GM23338 (cell line): ENCODE measurements around the gene ARHGEF17. TPM values are rescaled to one million over a fixed set of nuclear protein-coding genes. Genes with fewer than 3 reads are reported as not detected.

ENCODE experiments used
- ATAC-seq: fragments of 200-7000 bp; cut with Tn5 transposase; 3 replicates; pipeline ENCODE4 v1.9.1; 2020
- DNase-seq: peaks from one replicate; pipeline ENCODE4 v3.0.0-alpha.2; 2015; ENCODE audit warnings: low spot score
- H2AFZ ChIP-seq: fragments of 200-600 bp; sonication (generic); 2 replicates; pipeline ENCODE4 v1.8.0; 2016; ENCODE audit warnings: antibody characterized with exemption, mild to moderate bottlenecking, moderate library complexity
- H3F3A ChIP-seq: fragments of 200-600 bp; sonication (generic); replicated peaks from 2 replicates; pipeline ENCODE4 v1.8.0; 2017; ENCODE audit warnings: antibody characterized with exemption, mixed run types, low read depth
- H3K27ac ChIP-seq: fragments of 200-600 bp; sonication (generic); 2 replicates; pipeline ENCODE4 v1.6.1; 2016; ENCODE audit warnings: low read depth
- H3K27me3 ChIP-seq: fragments of 200-600 bp; sonication (generic); 2 replicates; pipeline ENCODE4 v1.8.0; 2016; ENCODE audit warnings: mild to moderate bottlenecking, mixed run types, moderate library complexity; ENCODE audit not compliant: insufficient read depth
- H3K36me3 ChIP-seq: fragments of 200-600 bp; sonication (generic); 2 replicates; pipeline ENCODE4 v1.8.0; 2016; ENCODE audit warnings: mild to moderate bottlenecking; ENCODE audit not compliant: insufficient read depth
- H3K4me1 ChIP-seq: fragments of 200-600 bp; sonication (generic); 2 replicates; pipeline ENCODE4 v1.8.0; 2016; ENCODE audit warnings: mild to moderate bottlenecking, moderate library complexity; ENCODE audit not compliant: insufficient read depth
- H3K4me2 ChIP-seq: fragments of 200-600 bp; sonication (generic); 2 replicates; pipeline ENCODE4 v1.7.1; 2017; ENCODE audit warnings: mixed run types
- H3K4me3 ChIP-seq: fragments of 200-600 bp; sonication (generic); 2 replicates; pipeline ENCODE4 v1.6.1; 2016; ENCODE audit warnings: mixed run types
- H3K79me2 ChIP-seq: fragments of 200-600 bp; sonication (generic); replicated peaks from 2 replicates; pipeline ENCODE4 v1.8.0; 2017; ENCODE audit warnings: mild to moderate bottlenecking; ENCODE audit not compliant: insufficient read depth
- H3K9me2 ChIP-seq: fragments of 200-600 bp; sonication (generic); 2 replicates; pipeline ENCODE4 v1.8.0; 2017; ENCODE audit not compliant: insufficient read depth
- H4K20me1 ChIP-seq: fragments of 200-600 bp; sonication (generic); replicated peaks from 2 replicates; pipeline ENCODE4 v1.8.0; 2017; ENCODE audit warnings: mild to moderate bottlenecking; ENCODE audit not compliant: insufficient read depth
- H3K27ac Mint-ChIP-seq: 2 replicates; pipeline ENCODE4 v1.8.0; 2020; ENCODE audit warnings: inconsistent platforms, mild to moderate bottlenecking, moderate library complexity, mixed read lengths
- H3K27me3 Mint-ChIP-seq: 3 replicates; pipeline ENCODE4 v1.8.0; 2022; ENCODE audit warnings: low read depth, mild to moderate bottlenecking, moderate library complexity, mixed read lengths, inconsistent platforms; ENCODE audit not compliant: insufficient read depth, poor library complexity
- H3K36me3 Mint-ChIP-seq: 3 replicates; pipeline ENCODE4 v1.8.0; 2021; ENCODE audit warnings: low read depth, mild to moderate bottlenecking, inconsistent platforms, moderate library complexity, mixed read lengths
- H3K4me1 Mint-ChIP-seq: 3 replicates; pipeline ENCODE4 v1.8.0; 2020; ENCODE audit warnings: mild to moderate bottlenecking, inconsistent platforms, mixed read lengths
- H3K4me3 Mint-ChIP-seq: 3 replicates; pipeline ENCODE4 v1.8.0; 2021; ENCODE audit warnings: moderate library complexity, mild to moderate bottlenecking, inconsistent platforms, mixed read lengths
- H3K9me3 Mint-ChIP-seq: 3 replicates; pipeline ENCODE4 v1.8.0; 2020; ENCODE audit warnings: moderate library complexity, mild to moderate bottlenecking, inconsistent platforms, mixed read lengths
- CTCF ChIP-seq, 2 experiments: fragments of 200-600 bp in 1 of 2; sonication (generic) in 1 of 2; conservative IDR thresholded peaks; 2 replicates each; pipeline versions ENCODE4 v1.5.1 to v1.6.1; 2016 to 2017; ENCODE audit warnings: antibody characterized with exemption in 2 of 2, low read depth in 2 of 2, mild to moderate bottlenecking in 2 of 2, moderate library complexity in 1 of 2
- POLR2AphosphoS5 ChIP-seq: IDR thresholded peaks from 2 replicates; pipeline ENCODE4 v1.6.1; 2016; ENCODE audit warnings: antibody characterized with exemption, low read depth
- REST ChIP-seq: IDR thresholded peaks from one replicate; pipeline ENCODE4 v1.6.1; 2018; ENCODE audit warnings: antibody characterized with exemption; ENCODE audit not compliant: unreplicated experiment
- ZNF331 ChIP-seq: fragments of 250-450 bp; sonication (Bioruptor Pico); IDR thresholded peaks from 2 replicates; pipeline ENCODE4 v1.5.0; 2020; ENCODE audit warnings: low read depth, mild to moderate bottlenecking, moderate library complexity
- polyA plus RNA-seq: library from polyadenylated mRNA; unstranded; fragments of >200 nt; fragmentation: Nextera tagmentation; extraction: Ambion mirVana; gene quantifications from 2 replicates; pipeline ENCODE4 v1.2.1, GENCODE V29; 2016
- total RNA-seq: library from RNA; depleted of rRNA; stranded (reverse); fragments of >200 nt; shearing (Covaris generic); gene quantifications from 2 replicates; pipeline ENCODE4 v1.2.3, GENCODE V29; 2014
- TF ChIP-seq, protein P1 (sequence below): fragments of 250-450 bp; sonication (Bioruptor Pico); IDR thresholded peaks from 2 replicates; pipeline ENCODE4 v1.5.0; 2020; ENCODE audit warnings: mild to moderate bottlenecking, moderate library complexity
- TF ChIP-seq, protein P2 (sequence below): IDR thresholded peaks from 2 replicates; pipeline ENCODE4 v1.6.1; 2016; ENCODE audit warnings: antibody characterized with exemption

Gene ARHGEF17
- total and polyA plus RNA-seq, 2 experiments from 2014 or later, result 2.9 to 15.0 TPM

DNA sequence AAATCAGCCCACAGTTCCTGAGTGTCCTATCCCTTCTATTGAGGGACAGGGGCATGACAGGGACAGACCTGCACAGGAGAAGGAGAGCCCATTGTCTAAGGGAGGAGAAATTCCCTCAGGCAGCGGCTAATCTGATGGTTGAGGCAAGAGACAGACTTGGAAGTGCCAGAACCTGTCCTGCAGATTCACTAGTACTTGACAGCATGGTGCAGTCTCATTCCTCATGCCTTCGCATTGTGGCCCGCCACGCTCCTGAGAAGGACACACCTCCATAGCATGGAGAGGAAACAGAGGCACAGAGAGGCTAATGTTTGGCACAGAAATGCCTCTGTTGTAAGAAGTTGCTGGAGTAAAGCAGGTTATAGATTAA, 32.7 kb upstream of the ARHGEF17 start (continued):
- TF ChIP-seq, protein P1, sequence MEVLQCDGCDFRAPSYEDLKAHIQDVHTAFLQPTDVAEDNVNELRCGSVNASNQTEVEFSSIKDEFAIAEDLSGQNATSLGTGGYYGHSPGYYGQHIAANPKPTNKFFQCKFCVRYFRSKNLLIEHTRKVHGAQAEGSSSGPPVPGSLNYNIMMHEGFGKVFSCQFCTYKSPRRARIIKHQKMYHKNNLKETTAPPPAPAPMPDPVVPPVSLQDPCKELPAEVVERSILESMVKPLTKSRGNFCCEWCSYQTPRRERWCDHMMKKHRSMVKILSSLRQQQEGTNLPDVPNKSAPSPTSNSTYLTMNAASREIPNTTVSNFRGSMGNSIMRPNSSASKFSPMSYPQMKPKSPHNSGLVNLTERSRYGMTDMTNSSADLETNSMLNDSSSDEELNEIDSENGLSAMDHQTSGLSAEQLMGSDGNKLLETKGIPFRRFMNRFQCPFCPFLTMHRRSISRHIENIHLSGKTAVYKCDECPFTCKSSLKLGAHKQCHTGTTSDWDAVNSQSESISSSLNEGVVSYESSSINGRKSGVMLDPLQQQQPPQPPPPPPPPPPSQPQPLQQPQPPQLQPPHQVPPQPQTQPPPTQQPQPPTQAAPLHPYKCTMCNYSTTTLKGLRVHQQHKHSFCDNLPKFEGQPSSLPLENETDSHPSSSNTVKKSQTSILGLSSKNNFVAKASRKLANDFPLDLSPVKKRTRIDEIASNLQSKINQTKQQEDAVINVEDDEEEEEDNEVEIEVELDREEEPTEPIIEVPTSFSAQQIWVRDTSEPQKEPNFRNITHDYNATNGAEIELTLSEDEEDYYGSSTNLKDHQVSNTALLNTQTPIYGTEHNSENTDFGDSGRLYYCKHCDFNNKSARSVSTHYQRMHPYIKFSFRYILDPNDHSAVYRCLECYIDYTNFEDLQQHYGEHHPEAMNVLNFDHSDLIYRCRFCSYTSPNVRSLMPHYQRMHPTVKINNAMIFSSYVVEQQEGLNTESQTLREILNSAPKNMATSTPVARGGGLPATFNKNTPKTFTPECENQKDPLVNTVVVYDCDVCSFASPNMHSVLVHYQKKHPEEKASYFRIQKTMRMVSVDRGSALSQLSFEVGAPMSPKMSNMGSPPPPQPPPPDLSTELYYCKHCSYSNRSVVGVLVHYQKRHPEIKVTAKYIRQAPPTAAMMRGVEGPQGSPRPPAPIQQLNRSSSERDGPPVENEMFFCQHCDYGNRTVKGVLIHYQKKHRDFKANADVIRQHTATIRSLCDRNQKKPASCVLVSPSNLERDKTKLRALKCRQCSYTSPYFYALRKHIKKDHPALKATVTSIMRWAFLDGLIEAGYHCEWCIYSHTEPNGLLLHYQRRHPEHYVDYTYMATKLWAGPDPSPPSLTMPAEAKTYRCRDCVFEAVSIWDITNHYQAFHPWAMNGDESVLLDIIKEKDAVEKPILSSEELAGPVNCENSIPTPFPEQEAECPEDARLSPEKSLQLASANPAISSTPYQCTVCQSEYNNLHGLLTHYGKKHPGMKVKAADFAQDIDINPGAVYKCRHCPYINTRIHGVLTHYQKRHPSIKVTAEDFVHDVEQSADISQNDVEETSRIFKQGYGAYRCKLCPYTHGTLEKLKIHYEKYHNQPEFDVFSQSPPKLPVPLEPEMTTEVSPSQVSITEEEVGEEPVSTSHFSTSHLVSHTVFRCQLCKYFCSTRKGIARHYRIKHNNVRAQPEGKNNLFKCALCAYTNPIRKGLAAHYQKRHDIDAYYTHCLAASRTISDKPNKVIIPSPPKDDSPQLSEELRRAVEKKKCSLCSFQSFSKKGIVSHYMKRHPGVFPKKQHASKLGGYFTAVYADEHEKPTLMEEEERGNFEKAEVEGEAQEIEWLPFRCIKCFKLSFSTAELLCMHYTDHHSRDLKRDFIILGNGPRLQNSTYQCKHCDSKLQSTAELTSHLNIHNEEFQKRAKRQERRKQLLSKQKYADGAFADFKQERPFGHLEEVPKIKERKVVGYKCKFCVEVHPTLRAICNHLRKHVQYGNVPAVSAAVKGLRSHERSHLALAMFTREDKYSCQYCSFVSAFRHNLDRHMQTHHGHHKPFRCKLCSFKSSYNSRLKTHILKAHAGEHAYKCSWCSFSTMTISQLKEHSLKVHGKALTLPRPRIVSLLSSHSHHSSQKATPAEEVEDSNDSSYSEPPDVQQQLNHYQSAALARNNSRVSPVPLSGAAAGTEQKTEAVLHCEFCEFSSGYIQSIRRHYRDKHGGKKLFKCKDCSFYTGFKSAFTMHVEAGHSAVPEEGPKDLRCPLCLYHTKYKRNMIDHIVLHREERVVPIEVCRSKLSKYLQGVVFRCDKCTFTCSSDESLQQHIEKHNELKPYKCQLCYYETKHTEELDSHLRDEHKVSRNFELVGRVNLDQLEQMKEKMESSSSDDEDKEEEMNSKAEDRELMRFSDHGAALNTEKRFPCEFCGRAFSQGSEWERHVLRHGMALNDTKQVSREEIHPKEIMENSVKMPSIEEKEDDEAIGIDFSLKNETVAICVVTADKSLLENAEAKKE (CRISPR knock-in tag), result no peak

DNA sequence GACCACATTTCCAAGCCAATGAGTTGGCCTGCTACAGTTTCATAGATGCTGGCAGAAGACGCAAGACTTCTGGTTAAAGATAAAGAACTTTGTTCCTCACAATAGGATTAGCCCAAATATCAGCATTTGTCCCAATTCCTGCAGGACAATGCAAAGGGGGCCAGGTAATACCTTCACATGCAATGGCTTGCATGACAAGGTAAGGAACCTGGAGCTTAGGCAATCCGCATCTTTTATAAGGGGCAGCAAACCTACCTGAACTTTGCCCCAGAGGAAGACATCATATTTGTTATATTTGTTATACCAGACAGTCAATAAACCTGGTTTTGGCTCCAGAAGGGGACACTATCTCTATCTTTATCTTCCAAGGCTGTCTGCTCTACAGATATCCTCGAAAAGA, 30.6 kb upstream of the ARHGEF17 start:
- no peak overlapping the region for H3K4me2 ChIP-seq
- H3K4me3 ChIP-seq, result no peak overlapping the region
- H3K9me2 ChIP-seq, result no peaks in the 10 kb centered on the region; the same call in 1 of the 2 replicates
- H3K36me3 ChIP-seq, result no peaks in the 10 kb centered on the region
- peaks cover 6% of the 10 kb centered on the region for H3K4me1 Mint-ChIP-seq
- no peak overlapping the region for H3K27ac ChIP-seq
- no peaks in the 10 kb centered on the region for H3K9me3 Mint-ChIP-seq
- no peaks in the 10 kb centered on the region for H4K20me1 ChIP-seq
- no peak overlapping the region for H2AFZ ChIP-seq
- H3K27me3 Mint-ChIP-seq, result peaks cover 6% of the 10 kb centered on the region
- H3K4me1 ChIP-seq, result 0 out of 2 replicates have a peak, but pooled peaks cover 4% of the 10 kb centered on the region
- ATAC-seq (no peak), DNase-seq (no peak)
- H3K36me3 Mint-ChIP-seq, result no peaks in the 10 kb centered on the region
- no peak overlapping the region for H3K4me3 Mint-ChIP-seq
- H3K79me2 ChIP-seq, result no peaks in the 10 kb centered on the region
- H3F3A ChIP-seq, result no peaks in the 10 kb centered on the region
- TF ChIP-seq REST (no peak), ZNF331 (CRISPR knock-in tag) (no peak), CTCF (conservative IDR thresholded peaks at IDR 0.05; ENCODE audit: low read depth in 2 of 2) (no peak), POLR2AphosphoS5 (no peak)
- TF ChIP-seq, protein P2, sequence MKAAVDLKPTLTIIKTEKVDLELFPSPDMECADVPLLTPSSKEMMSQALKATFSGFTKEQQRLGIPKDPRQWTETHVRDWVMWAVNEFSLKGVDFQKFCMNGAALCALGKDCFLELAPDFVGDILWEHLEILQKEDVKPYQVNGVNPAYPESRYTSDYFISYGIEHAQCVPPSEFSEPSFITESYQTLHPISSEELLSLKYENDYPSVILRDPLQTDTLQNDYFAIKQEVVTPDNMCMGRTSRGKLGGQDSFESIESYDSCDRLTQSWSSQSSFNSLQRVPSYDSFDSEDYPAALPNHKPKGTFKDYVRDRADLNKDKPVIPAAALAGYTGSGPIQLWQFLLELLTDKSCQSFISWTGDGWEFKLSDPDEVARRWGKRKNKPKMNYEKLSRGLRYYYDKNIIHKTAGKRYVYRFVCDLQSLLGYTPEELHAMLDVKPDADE, result no peak
- no peaks in the 10 kb centered on the region for H3K27me3 ChIP-seq
- H3K27ac Mint-ChIP-seq, result no peak overlapping the region
